ENCODE data around the gene UBC.
"Not testable (repeated sequence)": the region's sequence is repeated elsewhere in the genome, so short reads cannot be mapped to it uniquely, and the experiment has no call there.

Gene UBC

GRCh38 chr12:124928912-124929530 is 14.6 kb upstream of the UBC start:
- H3K27me3 ChIP-seq (ENCODE audit: control insufficient read depth, insufficient read depth, low read length) = no peaks in the 10 kb centered on the region
- no peak overlapping the region for H3K4me3 ChIP-seq (ENCODE audit: low read length)
- H3K9ac ChIP-seq (ENCODE audit: low read length) = peak overlapping the region; percentile 74

DNA sequence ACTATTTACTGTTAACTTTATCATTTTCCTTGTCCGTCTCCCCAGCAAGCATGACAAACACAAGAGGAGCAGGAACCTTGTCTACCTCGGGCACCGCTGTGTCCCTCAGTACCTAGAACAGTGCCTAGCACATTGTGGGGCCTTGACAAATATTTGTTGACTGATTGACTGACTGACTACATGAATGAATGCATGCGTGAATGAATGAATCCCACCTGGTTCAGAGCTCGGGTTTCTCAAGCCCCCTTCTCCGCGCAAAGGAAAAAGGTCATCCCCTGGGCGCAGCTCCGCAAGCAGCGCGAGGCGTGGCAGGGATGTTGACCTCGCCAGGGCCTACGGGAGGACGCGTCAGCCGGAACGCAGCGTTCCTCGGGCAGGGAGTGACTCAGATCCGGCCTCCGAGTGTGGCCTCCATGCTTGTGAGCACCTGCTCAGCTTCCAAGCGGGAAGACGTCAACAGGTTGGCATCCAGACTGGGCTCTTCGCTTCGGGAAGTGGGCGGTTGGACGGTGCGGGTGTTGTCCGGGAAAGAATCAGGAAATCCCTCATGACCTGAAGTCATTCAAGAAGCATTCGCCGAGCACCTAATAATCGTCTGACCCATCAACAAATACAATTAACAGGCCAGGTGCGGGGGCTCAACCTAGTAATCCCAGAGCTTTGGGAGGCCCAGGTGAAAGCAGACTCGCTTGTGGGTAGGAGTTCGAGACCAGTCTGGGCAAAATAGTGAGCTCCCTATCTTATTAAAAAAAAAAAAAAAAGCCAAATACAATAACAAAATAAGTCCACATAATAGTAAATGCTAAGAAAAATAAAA is 13.9 kb upstream of the UBC start:
- Histone ChIP-seq H3K36me3 (ENCODE audit: control insufficient read depth, insufficient read depth, low read length) (no peaks in the 10 kb centered on the region), H3K27me3 (ENCODE audit: control insufficient read depth, insufficient read depth, low read length) (no peaks in the 10 kb centered on the region), H3K9ac (ENCODE audit: low read length) (peak overlapping the region; percentile 74), H3K9me3 (ENCODE audit: control insufficient read depth, low read length) (no peaks in the 10 kb centered on the region), H3K4me3 (ENCODE audit: low read length) (peak overlapping the region; percentile 59), H3K4me1 (ENCODE audit: control insufficient read depth, insufficient read depth, low read length) (peaks cover 18% of the 10 kb centered on the region)

More at GRCh38 chr12:124928912-124929530, 14.6 kb upstream of the UBC start:
- Histone ChIP-seq H3K36me3 (ENCODE audit: control insufficient read depth, insufficient read depth, low read length) (no peaks in the 10 kb centered on the region), H3K9me3 (ENCODE audit: control insufficient read depth, low read length) (no peaks in the 10 kb centered on the region), H3K4me1 (ENCODE audit: control insufficient read depth, insufficient read depth, low read length) (peaks cover 18% of the 10 kb centered on the region)

DNA sequence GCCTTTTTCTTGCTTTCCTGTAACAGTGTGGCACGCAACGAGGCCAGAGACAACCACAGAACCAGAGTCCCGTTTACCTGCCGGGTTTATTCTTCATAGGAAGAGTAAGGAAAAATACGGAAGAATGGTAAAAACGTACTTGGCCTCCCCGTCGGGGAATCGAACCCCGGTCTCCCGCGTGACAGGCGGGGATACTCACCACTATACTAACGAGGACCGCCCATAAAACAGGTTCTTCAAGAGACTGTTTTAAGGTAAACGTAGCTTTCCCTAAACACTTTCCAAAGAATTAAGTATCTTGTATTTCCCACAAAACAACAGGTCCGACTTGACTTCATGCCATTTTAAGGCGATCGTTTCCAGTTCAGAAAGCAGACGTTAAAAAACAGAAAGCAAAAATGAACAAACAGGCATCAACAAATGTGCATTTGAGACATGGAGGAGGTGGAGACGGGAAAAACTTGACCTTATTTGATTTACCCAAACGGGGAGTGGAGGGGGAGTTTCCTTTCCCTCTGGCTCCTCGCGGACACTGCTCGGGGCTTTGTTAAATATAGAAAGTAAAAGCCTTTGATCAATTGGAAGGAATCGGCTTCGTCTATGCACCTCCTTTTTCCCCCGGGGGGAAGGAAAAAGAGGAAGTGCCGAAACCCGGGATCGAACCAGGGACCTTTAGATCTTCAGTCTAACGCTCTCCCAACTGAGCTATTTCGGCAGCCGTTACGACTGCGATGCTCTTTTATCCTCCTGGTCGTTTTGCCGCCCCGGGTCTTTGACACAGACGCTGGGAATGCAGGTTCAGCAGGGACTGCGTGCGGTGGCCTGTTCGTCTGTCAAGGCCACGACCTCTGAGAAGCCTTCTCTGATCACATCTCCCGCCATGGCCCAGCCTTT is 13.0 kb upstream of the UBC start:
- Histone ChIP-seq H3K9me3 (ENCODE audit: control insufficient read depth, low read length) (no peaks in the 10 kb centered on the region), H3K9ac (ENCODE audit: low read length) (peak overlapping the region; percentile 74), H3K4me3 (ENCODE audit: low read length) (peak overlapping the region; percentile 59), H3K36me3 (ENCODE audit: control insufficient read depth, insufficient read depth, low read length) (no peaks in the 10 kb centered on the region), H3K27me3 (ENCODE audit: control insufficient read depth, insufficient read depth, low read length) (no peaks in the 10 kb centered on the region), H3K4me1 (ENCODE audit: control insufficient read depth, insufficient read depth, low read length) (peaks cover 18% of the 10 kb centered on the region)

GRCh38 chr12:124925782-124926181 is 11.3 kb upstream of the UBC start:
- not testable (repeated sequence) for H3K27me3 ChIP-seq (ENCODE audit: control insufficient read depth, insufficient read depth, low read length); H3K9me3 ChIP-seq (ENCODE audit: control insufficient read depth, low read length); H3K9ac ChIP-seq (ENCODE audit: low read length); H3K4me3 ChIP-seq (ENCODE audit: low read length); H3K36me3 ChIP-seq (ENCODE audit: control insufficient read depth, insufficient read depth, low read length)
- peaks cover 31% of the 10 kb centered on the region for H3K4me1 ChIP-seq (ENCODE audit: control insufficient read depth, insufficient read depth, low read length)

DNA sequence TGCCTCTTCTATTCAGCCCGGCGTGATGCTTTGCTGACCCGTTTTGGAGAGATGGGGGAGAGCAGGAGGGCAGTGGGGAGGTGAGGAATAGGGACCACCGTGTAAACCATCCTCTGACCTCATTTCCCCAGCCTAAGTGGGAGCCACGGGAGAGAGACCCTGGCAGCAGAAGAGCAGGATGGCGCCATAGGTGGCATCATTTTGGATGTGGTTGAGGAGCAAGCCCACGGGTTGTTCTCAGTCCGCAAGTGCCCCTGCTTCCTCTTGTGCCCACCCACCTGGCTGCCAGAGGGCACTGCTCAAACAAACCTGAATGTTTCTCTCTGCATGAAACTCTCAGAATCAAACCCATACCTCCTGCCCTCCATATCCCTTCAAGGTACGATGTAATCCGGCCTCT is 10.7 kb upstream of the UBC start:
- Histone ChIP-seq H3K36me3 (ENCODE audit: control insufficient read depth, insufficient read depth, low read length) (no peaks in the 10 kb centered on the region), H3K27me3 (ENCODE audit: control insufficient read depth, insufficient read depth, low read length) (no peaks in the 10 kb centered on the region), H3K9ac (ENCODE audit: low read length) (no peak overlapping the region), H3K4me3 (ENCODE audit: low read length) (no peak overlapping the region), H3K4me1 (ENCODE audit: control insufficient read depth, insufficient read depth, low read length) (peaks cover 35% of the 10 kb centered on the region), H3K9me3 (ENCODE audit: control insufficient read depth, low read length) (no peaks in the 10 kb centered on the region)

- H3K36me3 ChIP-seq (ENCODE audit: control insufficient read depth, insufficient read depth, low read length) = no peaks in the 10 kb centered on the region
- H3K27me3 ChIP-seq (ENCODE audit: control insufficient read depth, insufficient read depth, low read length) = no peaks in the 10 kb centered on the region
- no peaks in the 10 kb centered on the region for H3K9me3 ChIP-seq (ENCODE audit: control insufficient read depth, low read length)
- H3K9ac ChIP-seq (ENCODE audit: low read length) = no peak overlapping the region
- peaks cover 43% of the 10 kb centered on the region for H3K4me1 ChIP-seq (ENCODE audit: control insufficient read depth, insufficient read depth, low read length)
- H3K4me3 ChIP-seq (ENCODE audit: low read length) = no peak overlapping the region
Measured at GRCh38 chr12:124923905-124924734, 9.7 kb upstream of the UBC start.

DNA sequence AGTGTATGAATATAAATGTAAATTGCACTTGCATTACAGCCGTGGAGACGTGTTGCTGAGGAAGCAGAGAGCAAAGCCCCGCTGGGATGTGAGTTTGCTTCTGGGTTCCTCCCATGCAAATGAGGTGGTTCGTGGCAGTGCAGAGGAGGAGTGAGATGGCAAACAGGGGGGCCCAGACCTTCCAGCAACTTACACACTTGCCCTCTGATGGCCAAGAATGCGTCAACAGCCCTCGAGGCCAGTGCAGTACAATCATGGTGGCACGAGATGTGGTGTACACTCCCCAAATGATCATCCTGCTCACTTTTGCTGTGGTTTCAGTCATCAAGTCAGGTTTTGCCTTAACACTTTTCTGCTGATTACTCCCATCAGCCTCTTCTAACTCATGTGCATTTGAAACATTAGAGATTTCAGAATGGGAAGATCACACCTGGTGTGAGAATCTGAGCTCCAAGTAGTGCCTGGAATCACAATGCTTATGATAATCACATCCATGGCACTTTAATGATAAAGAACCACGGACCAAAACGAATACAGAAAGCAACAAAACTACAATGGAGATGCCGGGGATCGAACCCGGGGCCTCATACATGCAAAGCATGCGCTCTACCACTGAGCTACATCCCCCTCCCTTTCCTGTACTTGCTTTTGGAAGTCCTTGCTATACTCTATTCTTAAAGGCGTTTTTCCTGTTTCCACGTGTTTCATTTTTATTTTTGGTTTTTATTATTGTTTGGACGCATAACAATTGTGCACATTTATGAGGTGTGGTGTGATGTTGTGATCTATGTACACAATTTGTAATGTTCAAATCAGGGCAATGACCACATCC is 7.0 kb upstream of the UBC start:
- H3K9ac ChIP-seq (ENCODE audit: low read length) = peak overlapping the region; percentile 22
- no peaks in the 10 kb centered on the region for H3K9me3 ChIP-seq (ENCODE audit: control insufficient read depth, low read length)
- H3K27me3 ChIP-seq (ENCODE audit: control insufficient read depth, insufficient read depth, low read length) = no peaks in the 10 kb centered on the region
- H3K4me1 ChIP-seq (ENCODE audit: control insufficient read depth, insufficient read depth, low read length) = peaks cover 44% of the 10 kb centered on the region
- no peaks in the 10 kb centered on the region for H3K36me3 ChIP-seq (ENCODE audit: control insufficient read depth, insufficient read depth, low read length)
- no peak overlapping the region for H3K4me3 ChIP-seq (ENCODE audit: low read length)

- Histone ChIP-seq H3K27me3 (ENCODE audit: control insufficient read depth, insufficient read depth, low read length) (no peaks in the 10 kb centered on the region), H3K36me3 (ENCODE audit: control insufficient read depth, insufficient read depth, low read length) (no peaks in the 10 kb centered on the region), H3K4me1 (ENCODE audit: control insufficient read depth, insufficient read depth, low read length) (peaks cover 53% of the 10 kb centered on the region), H3K9ac (ENCODE audit: low read length) (peak overlapping the region; percentile 65), H3K9me3 (ENCODE audit: control insufficient read depth, low read length) (no peaks in the 10 kb centered on the region), H3K4me3 (ENCODE audit: low read length) (no peak overlapping the region)
Measured at GRCh38 chr12:124920353-124920935, 6.0 kb upstream of the UBC start.

- H3K27me3 ChIP-seq (ENCODE audit: control insufficient read depth, insufficient read depth, low read length) = no peaks in the 10 kb centered on the region
- peaks cover 56% of the 10 kb centered on the region for H3K4me1 ChIP-seq (ENCODE audit: control insufficient read depth, insufficient read depth, low read length)
- H3K9me3 ChIP-seq (ENCODE audit: control insufficient read depth, low read length) = no peaks in the 10 kb centered on the region
- no peaks in the 10 kb centered on the region for H3K36me3 ChIP-seq (ENCODE audit: control insufficient read depth, insufficient read depth, low read length)
- peak overlapping the region; percentile 65 for H3K9ac ChIP-seq (ENCODE audit: low read length)
- no peak overlapping the region for H3K4me3 ChIP-seq (ENCODE audit: low read length)
Measured at GRCh38 chr12:124919521-124920352, 5.3 kb upstream of the UBC start.

- H3K36me3 ChIP-seq (ENCODE audit: control insufficient read depth, insufficient read depth, low read length); H3K4me3 ChIP-seq (ENCODE audit: low read length); H3K9me3 ChIP-seq (ENCODE audit: control insufficient read depth, low read length); H3K9ac ChIP-seq (ENCODE audit: low read length); H3K27me3 ChIP-seq (ENCODE audit: control insufficient read depth, insufficient read depth, low read length): not testable (repeated sequence)
- peaks cover 56% of the 10 kb centered on the region for H3K4me1 ChIP-seq (ENCODE audit: control insufficient read depth, insufficient read depth, low read length)
Measured at GRCh38 chr12:124918622-124918988, 4.2 kb upstream of the UBC start.

Measured in mucosa of stomach (tissue), 1 donor.